Measurements from ENCODE around the gene FLT3LG.

DNA sequence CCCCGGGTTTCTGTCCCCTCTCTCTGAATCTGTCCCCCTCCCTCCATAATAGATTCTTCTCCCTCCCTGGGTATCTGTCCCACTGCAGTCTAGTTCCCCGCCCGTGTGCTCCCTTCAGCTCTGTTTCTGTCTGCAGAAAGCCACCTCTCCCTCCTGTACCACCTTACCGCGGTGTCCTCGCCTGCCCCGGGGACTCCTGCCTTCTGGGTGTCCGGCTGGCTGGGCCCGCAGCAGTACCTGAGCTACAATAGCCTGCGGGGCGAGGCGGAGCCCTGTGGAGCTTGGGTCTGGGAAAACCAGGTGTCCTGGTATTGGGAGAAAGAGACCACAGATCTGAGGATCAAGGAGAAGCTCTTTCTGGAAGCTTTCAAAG, 39.7 kb downstream of the FLT3LG start:
- TF ChIP-seq, protein P1, sequence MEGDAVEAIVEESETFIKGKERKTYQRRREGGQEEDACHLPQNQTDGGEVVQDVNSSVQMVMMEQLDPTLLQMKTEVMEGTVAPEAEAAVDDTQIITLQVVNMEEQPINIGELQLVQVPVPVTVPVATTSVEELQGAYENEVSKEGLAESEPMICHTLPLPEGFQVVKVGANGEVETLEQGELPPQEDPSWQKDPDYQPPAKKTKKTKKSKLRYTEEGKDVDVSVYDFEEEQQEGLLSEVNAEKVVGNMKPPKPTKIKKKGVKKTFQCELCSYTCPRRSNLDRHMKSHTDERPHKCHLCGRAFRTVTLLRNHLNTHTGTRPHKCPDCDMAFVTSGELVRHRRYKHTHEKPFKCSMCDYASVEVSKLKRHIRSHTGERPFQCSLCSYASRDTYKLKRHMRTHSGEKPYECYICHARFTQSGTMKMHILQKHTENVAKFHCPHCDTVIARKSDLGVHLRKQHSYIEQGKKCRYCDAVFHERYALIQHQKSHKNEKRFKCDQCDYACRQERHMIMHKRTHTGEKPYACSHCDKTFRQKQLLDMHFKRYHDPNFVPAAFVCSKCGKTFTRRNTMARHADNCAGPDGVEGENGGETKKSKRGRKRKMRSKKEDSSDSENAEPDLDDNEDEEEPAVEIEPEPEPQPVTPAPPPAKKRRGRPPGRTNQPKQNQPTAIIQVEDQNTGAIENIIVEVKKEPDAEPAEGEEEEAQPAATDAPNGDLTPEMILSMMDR (conservative IDR thresholded peaks at IDR 0.05; ENCODE audit: low read depth, low read length) = no peak
- TF ChIP-seq EZH2phosphoT487 (IDR thresholded peaks at IDR 0.05; ENCODE audit: borderline replicate concordance, low read length) = no peak
